T-helper 1 cell treated with Interleukin-12 subunit alpha and Interleukin-12 subunit beta and Interleukin-4 antibody, amounts not matched to agents 30 ng/mL and 1 ng/mL, for 36 hours (primary cell): Measurements from ENCODE around the gene NCR2. TPM values are rescaled to one million over a fixed set of nuclear protein-coding genes. Genes with fewer than 3 reads are reported as not detected.

Experiments used
- intact Hi-C: fragments of 100-400 bp; cut with micrococcal nuclease; formaldehyde crosslinking; loops from one replicate; pipeline ENCODE4 v1.15.1; 2024
- total RNA-seq: library from RNA; stranded (reverse); gene quantifications from 2 replicates; pipeline ENCODE4 v1.2.3, GENCODE V29; 2022

NCR2 gene
- total RNA-seq, 1 donor from 2014 or later, result not detected

DNA sequence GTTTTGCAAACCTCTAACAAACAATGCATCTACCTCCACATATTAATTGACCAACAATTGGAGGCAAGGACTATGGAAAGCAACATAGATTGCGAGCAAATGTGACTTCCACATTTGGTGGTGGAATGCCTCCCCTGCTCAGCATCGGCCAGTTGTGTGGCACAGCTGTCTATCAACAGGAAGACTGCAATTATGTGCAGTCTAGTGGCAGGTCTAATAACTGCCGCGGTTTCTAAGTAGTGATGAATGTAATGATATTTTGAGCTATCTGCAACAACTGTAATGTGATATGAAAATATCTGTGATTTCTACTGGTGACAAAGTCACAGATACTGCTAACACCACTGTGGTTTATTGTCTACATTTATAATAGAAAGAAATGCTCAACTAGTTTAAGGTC is 56.8 kb downstream of the NCR2 start:
- intact Hi-C loops, result no loop called here

DNA sequence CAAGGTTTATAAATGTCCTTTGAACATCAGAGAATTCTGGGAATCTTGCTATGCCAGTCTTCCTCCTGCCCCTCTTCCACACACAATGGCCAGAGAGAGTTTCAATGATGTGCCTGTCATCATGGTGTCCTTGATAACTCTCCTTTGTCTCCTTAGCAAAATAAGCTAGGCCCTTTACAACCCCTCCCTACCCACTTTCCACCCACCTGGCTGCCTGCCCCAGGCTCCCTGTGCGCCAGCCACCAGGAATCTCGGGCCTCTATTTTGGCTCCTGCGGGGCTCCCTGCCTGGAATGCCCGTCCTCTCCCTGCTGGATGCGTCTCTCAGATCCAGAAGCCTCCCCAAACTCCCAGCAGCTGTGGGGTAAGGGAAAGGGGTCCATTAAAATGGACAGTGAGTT is 60.9 kb downstream of the NCR2 start:
- intact Hi-C loops, result no loop called here

DNA sequence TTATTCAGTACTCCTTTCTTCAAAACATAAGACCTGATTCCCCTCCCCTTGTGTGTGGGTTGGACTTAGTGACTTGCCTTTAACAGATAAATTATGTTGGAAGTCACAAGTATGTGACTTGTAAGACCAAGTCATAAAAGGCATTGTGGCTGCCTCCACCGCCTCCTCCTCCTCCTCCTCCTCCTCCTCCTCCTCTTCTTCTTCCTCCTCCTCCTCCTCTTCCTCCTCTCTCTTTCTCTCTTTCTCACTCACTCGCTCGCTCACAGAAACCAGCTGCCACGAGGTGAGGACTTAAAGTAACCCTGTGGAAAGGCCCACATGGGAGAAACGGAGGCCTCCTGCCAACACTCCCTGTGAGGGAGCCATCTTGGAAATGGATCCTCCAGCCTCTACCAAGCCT is 64.0 kb downstream of the NCR2 start:
- intact Hi-C loops, result no loop called here

Other genes starting within 250 kb of the NCR2 start
- not detected in 2 replicates for gene TREML1, start 181.3 kb upstream of the NCR2 start, total RNA-seq
- gene TREM2, start 172.5 kb upstream of the NCR2 start, total RNA-seq, result not detected in 2 replicates
- gene TREML2, start 134.5 kb upstream of the NCR2 start, total RNA-seq, result 21.5 and 23.3 TPM in 2 replicates
- gene TREML4, start 107.3 kb upstream of the NCR2 start, total RNA-seq, result not detected in 2 replicates
- not detected in 2 replicates for gene TREM1, start 48.9 kb upstream of the NCR2 start, total RNA-seq
- gene FOXP4, start 210.8 kb downstream of the NCR2 start, total RNA-seq, result 5.8 and 6.1 TPM in 2 replicates